Calu3 (cell line): Measurements from ENCODE around the gene ANO3. TPM values are rescaled to one million over a fixed set of nuclear protein-coding genes. Genes with fewer than 3 reads are reported as not detected.

Experiments used
- BruUV-seq: library from RNA; stranded (reverse); fragments of 400-500 nt; replicated peaks from 2 replicates; lab custom pipeline; 2021; lab: Mats Ljungman, UMichigan
- CTCF ChIA-PET: fragments of 300-600 bp; sonication (Branson Sonifier 250); formaldehyde crosslinking; loops from one replicate; lab custom pipeline; 2022; ENCODE audit warnings: antibody characterized with exemption; lab: Charles Lee
- DNase-seq: peaks from one replicate; pipeline ENCODE4 v3.0.0; 2022
- H3K27ac Mint-ChIP-seq: one replicate; pipeline ENCODE4 v1.8.0; 2022; ENCODE audit warnings: mixed read lengths; ENCODE audit not compliant: unreplicated experiment
- H3K27me3 Mint-ChIP-seq: one replicate; pipeline ENCODE4 v1.8.0; 2022; ENCODE audit warnings: mixed read lengths; ENCODE audit not compliant: unreplicated experiment
- H3K36me3 Mint-ChIP-seq: one replicate; pipeline ENCODE4 v1.8.0; 2022; ENCODE audit warnings: mild to moderate bottlenecking, moderate library complexity, mixed read lengths; ENCODE audit not compliant: insufficient read depth, unreplicated experiment
- H3K4me1 Mint-ChIP-seq: one replicate; pipeline ENCODE4 v1.8.0; 2022; ENCODE audit warnings: mild to moderate bottlenecking, low read depth, mixed read lengths; ENCODE audit not compliant: unreplicated experiment
- H3K4me3 Mint-ChIP-seq: one replicate; pipeline ENCODE4 v1.8.0; 2022; ENCODE audit warnings: mild to moderate bottlenecking, low read depth, moderate library complexity, mixed read lengths; ENCODE audit not compliant: unreplicated experiment
- H3K9me3 Mint-ChIP-seq: one replicate; pipeline ENCODE4 v1.8.0; 2022; ENCODE audit warnings: low read depth, mixed read lengths; ENCODE audit not compliant: unreplicated experiment
- CTCF ChIP-seq: fragments of 200-600 bp; IDR thresholded peaks from one replicate; pipeline ENCODE4 v1.8.0; 2022; ENCODE audit warnings: antibody characterized with exemption; ENCODE audit not compliant: unreplicated experiment
- intact Hi-C: fragments of 100-400 bp; cut with micrococcal nuclease; formaldehyde crosslinking; loops from one replicate; pipeline ENCODE4 v1.10.0; 2022; ENCODE audit not compliant: unreplicated experiment
- total RNA-seq: library from RNA; stranded (reverse); gene quantifications from 2 replicates; pipeline ENCODE4 v1.2.3, GENCODE V29; 2022

ANO3 gene
- total RNA-seq, 1 experiment from 2014 or later: not detected

GRCh38 chr11:26558190-26558589 is 226.3 kb downstream of the ANO3 start:
- Mint-ChIP-seq H3K9me3 (no peaks in the 10 kb centered on the region), H3K27me3 (no peaks in the 10 kb centered on the region), H3K36me3 (no peaks in the 10 kb centered on the region), H3K27ac (no peak overlapping the region), H3K4me3 (no peak overlapping the region), H3K4me1 (no peaks in the 10 kb centered on the region)
- CTCF ChIA-PET: interaction anchor here (0.8 kb wide), 1 partner anchor 83 kb away, joined by 4 read pairs; no protein-coding TSS in a partner anchor
- intact Hi-C loops: loop anchor here (10.0 kb wide), 1 partner anchor 233 kb away; no protein-coding TSS in a partner anchor
- BruUV-seq: no TSS peak
- no peak for TF ChIP-seq CTCF
- no peak for DNase-seq

- CTCF ChIA-PET: no interaction called here
- BruUV-seq: no TSS peak
- Mint-ChIP-seq H3K4me1 (peaks cover 10% of the 10 kb centered on the region), H3K36me3 (no peaks in the 10 kb centered on the region), H3K27ac (no peak overlapping the region), H3K9me3 (no peaks in the 10 kb centered on the region), H3K27me3 (no peaks in the 10 kb centered on the region), H3K4me3 (no peak overlapping the region)
- DNase-seq: no peak
- no peak for TF ChIP-seq CTCF
- intact Hi-C loops: no loop called here
These were observed 237.7 kb downstream of the ANO3 start for GRCh38 chr11:26569646-26570045.

- H3K4me1 Mint-ChIP-seq: peaks cover 10% of the 10 kb centered on the region
- no peaks in the 10 kb centered on the region for H3K9me3 Mint-ChIP-seq
- no peak within 1 kb of the TSS for H3K4me3 Mint-ChIP-seq
- H3K36me3 Mint-ChIP-seq: no peaks in the 10 kb centered on the region
- no peak for DNase-seq
- CTCF ChIA-PET: interaction anchor here (1.2 kb wide), 1 partner anchor 16 kb away, joined by 3 read pairs; no protein-coding TSS in a partner anchor
- no peak within 1 kb of the TSS for H3K27ac Mint-ChIP-seq
- H3K27me3 Mint-ChIP-seq: no peaks in the 10 kb centered on the region
- intact Hi-C loops: no loop called here
- TF ChIP-seq CTCF: no peak
- BruUV-seq: no TSS peak
These were observed 240.1 kb downstream of the ANO3 start, which contains the start of gene MUC15 for GRCh38 chr11:26571861-26572654. Gene MUC15, minus strand, starts transcription at chr11:26572263. Its CDS starts 5,169 bp downstream, at chr11:26567094.

- H3K36me3 Mint-ChIP-seq: no peaks in the 10 kb centered on the region
- H3K27ac Mint-ChIP-seq: no peak overlapping the region
- TF ChIP-seq CTCF: no peak
- DNase-seq: no peak
- H3K9me3 Mint-ChIP-seq: no peaks in the 10 kb centered on the region
- intact Hi-C loops: no loop called here
- H3K27me3 Mint-ChIP-seq: no peaks in the 10 kb centered on the region
- CTCF ChIA-PET: no interaction called here
- peaks cover 10% of the 10 kb centered on the region for H3K4me1 Mint-ChIP-seq
- no TSS peak for BruUV-seq
- no peak overlapping the region for H3K4me3 Mint-ChIP-seq
These were observed 241.0 kb downstream of the ANO3 start for GRCh38 chr11:26572770-26573402.
